HG02970 (cell line): ENCODE results near the gene FLAD1.

Experiments
- ATAC-seq: cut with Tn5 transposase; IDR thresholded peaks from one replicate; pipeline ENCODE4 v1.9.1; 2021; ENCODE audit warnings: mild to moderate bottlenecking, moderate library complexity, moderate number of reproducible peaks; ENCODE audit not compliant: unreplicated experiment, low FRiP score

The FLAD1 gene

GRCh38 chr1:155034318-155035208, 51.4 kb downstream of the FLAD1 start:
- no peak for ATAC-seq

- no peak for ATAC-seq
These were observed 52.8 kb downstream of the FLAD1 start for GRCh38 chr1:155035936-155036335.

GRCh38 chr1:155037043-155037442, 53.9 kb downstream of the FLAD1 start:
- no peak for ATAC-seq

- ATAC-seq, result no peak
These were observed 54.8 kb downstream of the FLAD1 start for GRCh38 chr1:155037851-155038441.

- no peak for ATAC-seq
These were observed 55.6 kb downstream of the FLAD1 start for GRCh38 chr1:155038602-155039307.

GRCh38 chr1:155039308-155039669, 56.1 kb downstream of the FLAD1 start:
- no peak for ATAC-seq

GRCh38 chr1:155040358-155041093, 57.4 kb downstream of the FLAD1 start:
- no peak for ATAC-seq
